ENCODE results near the gene CFL1. TPM values are rescaled to one million over a fixed set of nuclear protein-coding genes. Genes with fewer than 3 reads are reported as not detected.
"Not testable (repeated sequence)": the region's sequence is repeated elsewhere in the genome, so short reads cannot be mapped to it uniquely, and the experiment has no call there.

CFL1 gene
- total RNA-seq, result 100 to 1,000 TPM; 697 to 707 TPM
- long read RNA-seq, donor 1, transcript CFL1-201 (4 exons, 1,234 nt), result major isoform, 273 of 319 reads
- long read RNA-seq, donor 1, transcript CFL1-209 (3 exons, 647 nt), result minor isoform, 7 of 319 reads
- long read RNA-seq, donor 1, partial matches to known transcripts, result 2 of 319 reads
- long read RNA-seq, donor 1, other reads (novel, unspliced or antisense), result 35 of 319 reads
- long read RNA-seq, donor 2, transcript CFL1-209 (3 exons, 647 nt), result minor isoform, 24 of 1,916 reads
- long read RNA-seq, donor 2, transcript CFL1-201 (4 exons, 1,234 nt), result major isoform, 1,853 of 1,916 reads
- long read RNA-seq, donor 2, partial matches to known transcripts, result 0 of 1,916 reads
- long read RNA-seq, donor 2, other reads (novel, unspliced or antisense), result 30 of 1,916 reads

DNA sequence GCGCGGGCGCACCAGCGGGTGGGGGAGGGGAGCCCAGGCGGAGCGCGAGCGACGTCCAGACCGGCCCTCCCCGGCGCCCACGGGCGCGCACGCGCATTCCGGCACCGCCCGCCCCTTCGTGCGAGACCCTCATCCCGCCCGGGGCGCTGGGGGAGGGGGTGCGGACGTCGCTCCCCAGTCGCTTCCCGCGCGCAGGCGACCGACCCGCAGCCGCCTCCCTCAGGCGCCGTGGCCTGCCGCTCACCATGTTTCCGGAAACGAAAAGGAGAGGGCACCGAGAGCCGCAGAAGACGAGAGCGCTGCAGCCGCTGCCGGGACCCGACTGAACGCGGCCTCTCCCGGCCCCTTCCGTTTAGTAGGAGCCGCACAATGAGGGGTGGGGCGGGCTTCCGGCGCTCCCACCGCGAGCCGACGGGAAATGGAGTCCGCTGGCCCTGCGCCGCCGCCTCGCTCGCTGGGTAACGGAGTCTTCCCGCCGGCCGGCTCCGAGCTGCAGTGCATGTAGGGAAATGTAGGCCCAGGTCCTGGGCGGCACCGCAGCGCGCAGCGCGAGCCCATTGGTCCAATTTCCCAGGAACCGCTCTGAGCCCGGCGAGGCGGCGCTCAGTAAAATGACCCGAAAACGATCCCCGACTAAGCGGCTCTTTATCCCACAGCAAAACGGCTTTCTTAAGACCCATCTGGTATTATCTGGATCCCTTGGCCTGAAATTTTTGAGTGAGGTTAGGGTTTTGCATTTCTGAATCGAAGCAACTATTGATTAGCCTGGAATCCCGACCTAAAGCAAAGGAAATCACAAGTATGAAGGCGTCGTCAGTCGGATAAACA, at the start of gene CFL1:
Gene CFL1 (minus strand): TSS at position 328 of the 828 bp plus-strand sequence. CDS start 81 bp downstream, at position 247.
- peak; percentile 100 for DNase-seq (ENCODE audit: low spot score)
- intact Hi-C loops (cut with DNase I), result no loop called here

DNA sequence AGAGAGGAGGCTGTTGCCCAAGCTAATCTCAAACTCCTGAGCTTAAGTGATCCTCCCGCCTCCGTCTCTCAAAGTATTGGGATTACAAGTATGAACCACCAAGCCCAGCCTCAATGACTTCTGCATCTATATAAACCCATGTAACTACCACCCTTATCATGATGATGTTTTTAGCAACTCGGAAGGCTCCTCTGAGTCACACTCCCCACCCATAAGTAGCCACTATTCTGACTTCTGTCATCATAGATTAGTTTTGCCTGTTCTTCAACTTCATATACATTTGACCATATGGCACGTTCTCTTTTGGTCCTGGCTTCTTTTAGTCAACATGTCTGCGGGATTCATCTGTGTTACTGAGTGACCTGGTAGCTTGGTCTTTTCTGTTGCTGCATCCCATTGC, 48.6 kb upstream of the CFL1 start:
- intact Hi-C loops (cut with DNase I), result no loop called here

DNA sequence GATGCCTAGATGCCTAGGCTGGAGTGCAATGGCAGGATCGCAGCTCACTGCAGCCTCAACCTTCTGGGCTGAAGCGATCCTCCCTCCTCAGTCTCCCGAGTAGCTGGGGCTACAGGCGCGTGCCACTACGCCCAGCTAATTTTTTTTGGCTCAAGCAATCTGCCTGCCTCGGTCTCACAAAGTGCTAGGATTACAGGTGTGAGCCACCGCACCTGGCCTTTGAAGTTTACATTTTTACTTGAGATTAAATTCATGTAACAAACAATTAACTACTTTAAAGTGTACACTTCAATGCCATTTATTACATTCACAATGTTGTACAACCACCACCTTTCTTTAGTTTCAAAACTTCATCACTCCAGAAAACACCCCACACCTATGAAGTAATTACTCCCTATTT, 45.7 kb upstream of the CFL1 start:
- DNase-seq (ENCODE audit: low spot score), result no peak
- intact Hi-C loops (cut with DNase I), result no loop called here

More for the DNA sequence above, 48.6 kb upstream of the CFL1 start:
- DNase-seq (ENCODE audit: low spot score), result no peak

DNA sequence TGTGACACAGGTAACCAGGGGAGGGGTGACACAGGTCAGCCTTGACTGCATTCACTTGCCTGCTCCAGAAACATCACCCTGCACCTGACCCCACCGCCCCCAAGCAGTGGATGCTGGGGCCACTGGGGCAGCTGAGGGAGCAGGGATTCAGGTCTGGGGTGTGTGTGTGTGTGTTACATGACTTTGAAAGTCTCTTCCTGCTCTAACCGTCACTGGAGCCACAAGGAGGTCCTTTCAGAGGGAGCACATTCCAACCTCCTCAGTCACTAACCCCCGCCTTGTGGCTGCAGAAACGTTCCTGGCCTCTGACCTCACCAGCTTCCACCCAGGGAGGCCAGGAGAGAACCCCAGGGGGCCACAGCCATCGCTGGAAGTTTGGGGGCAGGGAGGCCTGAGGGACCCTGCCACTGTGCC, 45.1 kb upstream of the CFL1 start:
- no peak for DNase-seq (ENCODE audit: low spot score)
- intact Hi-C loops (cut with DNase I), result no loop called here

DNA sequence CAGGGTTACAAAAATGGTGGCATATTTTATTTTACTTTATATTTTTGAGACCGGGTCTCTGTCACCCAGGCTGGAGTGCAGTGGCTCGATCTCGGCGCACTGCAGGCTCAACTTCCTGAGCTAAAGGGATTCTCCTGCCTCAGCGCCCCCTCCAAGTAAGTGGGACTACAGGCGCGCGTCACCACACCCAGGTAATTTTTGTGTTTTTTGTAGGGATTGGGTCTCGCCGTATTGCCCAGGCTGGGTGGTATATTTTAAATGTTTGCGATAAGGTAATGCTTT, 42.9 kb upstream of the CFL1 start:
- intact Hi-C loops (cut with DNase I), result no loop called here
- no peak for DNase-seq (ENCODE audit: low spot score)

DNA sequence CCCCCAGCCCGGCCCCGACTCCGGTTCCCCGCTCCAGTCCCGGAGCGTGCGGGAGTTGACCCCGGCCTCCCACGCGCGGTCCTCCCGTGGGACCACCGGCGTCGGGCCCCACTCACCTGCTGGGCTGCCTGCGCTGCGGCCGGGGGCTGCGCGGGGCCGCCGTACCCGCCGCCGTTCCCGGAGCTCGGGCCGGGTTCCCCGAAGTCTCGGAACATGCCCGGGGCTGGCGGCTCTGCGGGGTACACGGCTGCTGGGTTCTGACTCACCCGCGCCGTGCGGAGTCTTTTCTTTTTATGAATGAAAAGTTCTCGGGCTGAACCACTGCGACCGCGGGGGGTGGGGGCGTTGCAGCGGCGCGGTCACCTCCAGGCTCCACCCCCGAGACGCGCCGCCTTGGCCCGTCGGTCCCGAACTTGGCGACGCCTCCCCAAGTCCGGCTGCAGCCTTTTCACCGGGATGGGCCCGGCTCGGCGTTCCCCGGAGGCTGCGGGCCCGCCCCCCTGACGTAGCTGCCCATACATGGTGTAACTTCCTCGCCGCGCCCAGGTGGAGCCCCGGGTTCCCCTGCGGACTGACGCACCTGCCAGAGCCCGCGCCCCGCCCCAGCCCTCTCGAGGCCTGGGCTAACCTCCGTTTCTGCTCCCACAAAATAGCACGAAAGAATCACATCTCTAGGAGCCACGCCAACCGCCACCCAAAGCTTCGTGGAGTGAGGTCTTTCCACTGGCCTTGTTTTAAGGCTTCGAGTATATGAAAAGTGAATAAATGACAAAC, 42.3 kb upstream of the CFL1 start, which contains the start of gene FOSL1:
Gene FOSL1 (minus strand): TSS at position 264 of the 774 bp plus-strand sequence. CDS start 49 bp downstream, at position 215.
- intact Hi-C loops (cut with DNase I), result no loop called here
- peak; percentile 97 for DNase-seq (ENCODE audit: low spot score)

DNA sequence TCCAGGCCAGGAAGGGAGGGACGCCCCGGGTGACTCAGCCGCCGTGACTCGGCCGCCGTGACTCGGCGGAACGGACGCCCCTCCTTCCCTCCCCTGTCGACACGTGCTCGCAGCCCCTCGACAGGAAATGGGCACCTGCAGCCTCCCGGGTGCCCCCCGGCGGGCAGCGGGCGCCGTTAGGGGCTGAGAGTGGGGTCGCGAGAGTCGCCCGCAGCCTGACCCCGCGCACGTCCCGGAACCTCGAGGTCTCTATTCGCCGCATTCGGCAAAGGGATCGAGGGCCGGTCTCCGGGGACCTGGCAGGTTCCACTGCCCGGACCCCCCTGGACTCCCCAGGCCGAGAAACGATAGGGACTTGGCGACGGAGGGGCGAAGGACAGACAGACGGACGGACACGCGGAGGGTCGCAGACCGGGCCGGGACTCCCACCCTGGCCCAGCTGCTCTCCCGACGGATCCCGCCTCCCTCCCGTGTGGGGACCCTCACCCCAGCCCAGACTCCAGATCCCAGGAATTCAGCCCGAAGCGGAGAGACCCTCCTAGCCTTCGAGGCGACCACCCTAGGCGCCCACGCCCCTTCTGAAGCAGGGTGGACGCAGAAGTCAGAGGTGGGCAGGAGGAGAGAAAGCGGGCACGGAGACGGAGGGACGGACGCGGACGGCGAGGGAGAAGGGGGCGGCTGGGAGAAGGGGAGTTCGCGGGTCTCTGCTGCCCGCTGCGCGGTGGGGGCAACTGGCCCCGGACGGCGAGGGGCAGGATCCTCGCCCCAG, 41.6 kb upstream of the CFL1 start:
- intact Hi-C loops (cut with DNase I), result no loop called here
- peak; percentile 95 for DNase-seq (ENCODE audit: low spot score)

DNA sequence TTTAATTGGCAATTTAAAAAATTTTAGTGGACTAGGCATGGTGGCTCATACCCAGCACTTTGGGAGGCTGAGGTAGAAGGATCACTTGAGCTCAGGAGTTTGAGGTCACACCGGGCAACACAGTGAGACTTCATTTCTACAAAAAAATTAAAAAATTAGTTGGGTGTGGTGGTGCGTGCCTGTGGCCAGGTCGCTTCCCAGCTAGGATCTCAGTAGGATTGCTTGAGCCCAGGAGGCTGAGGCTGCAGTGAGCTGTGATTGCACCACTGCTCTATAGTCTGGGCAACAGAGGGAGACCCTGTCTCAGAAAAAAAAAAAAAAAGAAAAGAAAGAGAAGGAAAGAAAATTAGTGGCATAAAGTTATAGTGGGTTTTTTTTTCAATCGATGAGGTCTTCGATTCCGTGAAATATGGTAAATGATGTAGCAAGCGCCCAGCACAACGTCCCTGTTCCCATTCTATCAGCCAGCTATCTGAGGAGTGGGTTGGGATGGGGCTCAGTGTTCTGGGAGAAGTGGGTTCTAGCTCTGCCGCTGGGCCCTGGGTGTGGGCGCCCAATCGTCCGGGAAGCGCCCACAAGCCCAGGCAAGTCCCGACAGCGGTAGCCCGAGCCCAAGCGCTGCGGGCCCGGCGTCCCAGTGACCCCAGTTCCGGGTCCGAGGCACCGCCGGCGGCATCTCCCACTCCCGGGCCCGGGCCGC, 40.8 kb upstream of the CFL1 start:
- intact Hi-C loops (cut with DNase I), result no loop called here
- no peak for DNase-seq (ENCODE audit: low spot score)

DNA sequence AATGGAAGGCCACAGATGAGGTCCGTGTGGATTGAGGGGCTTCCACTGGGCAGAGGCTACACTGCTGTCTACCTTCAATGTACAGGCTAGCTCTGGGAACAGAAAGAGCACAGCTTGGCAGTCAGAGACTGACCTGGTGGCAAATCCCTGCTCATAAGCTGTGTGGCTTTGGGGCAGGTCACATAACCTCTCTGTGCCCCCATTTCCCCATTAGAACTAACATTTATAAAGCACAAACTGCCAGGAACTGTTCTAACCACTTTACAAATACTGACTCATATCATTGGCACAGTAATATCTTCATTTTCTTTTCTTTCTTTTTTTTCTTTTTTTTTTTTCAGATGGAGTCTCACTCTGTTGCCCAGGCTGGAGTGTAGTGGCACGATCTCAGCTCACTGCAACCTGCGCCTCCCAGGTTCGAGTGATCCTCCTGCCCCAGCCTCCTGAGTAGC, 39.1 kb upstream of the CFL1 start:
- DNase-seq (ENCODE audit: low spot score), result no peak
- intact Hi-C loops (cut with DNase I), result no loop called here

DNA sequence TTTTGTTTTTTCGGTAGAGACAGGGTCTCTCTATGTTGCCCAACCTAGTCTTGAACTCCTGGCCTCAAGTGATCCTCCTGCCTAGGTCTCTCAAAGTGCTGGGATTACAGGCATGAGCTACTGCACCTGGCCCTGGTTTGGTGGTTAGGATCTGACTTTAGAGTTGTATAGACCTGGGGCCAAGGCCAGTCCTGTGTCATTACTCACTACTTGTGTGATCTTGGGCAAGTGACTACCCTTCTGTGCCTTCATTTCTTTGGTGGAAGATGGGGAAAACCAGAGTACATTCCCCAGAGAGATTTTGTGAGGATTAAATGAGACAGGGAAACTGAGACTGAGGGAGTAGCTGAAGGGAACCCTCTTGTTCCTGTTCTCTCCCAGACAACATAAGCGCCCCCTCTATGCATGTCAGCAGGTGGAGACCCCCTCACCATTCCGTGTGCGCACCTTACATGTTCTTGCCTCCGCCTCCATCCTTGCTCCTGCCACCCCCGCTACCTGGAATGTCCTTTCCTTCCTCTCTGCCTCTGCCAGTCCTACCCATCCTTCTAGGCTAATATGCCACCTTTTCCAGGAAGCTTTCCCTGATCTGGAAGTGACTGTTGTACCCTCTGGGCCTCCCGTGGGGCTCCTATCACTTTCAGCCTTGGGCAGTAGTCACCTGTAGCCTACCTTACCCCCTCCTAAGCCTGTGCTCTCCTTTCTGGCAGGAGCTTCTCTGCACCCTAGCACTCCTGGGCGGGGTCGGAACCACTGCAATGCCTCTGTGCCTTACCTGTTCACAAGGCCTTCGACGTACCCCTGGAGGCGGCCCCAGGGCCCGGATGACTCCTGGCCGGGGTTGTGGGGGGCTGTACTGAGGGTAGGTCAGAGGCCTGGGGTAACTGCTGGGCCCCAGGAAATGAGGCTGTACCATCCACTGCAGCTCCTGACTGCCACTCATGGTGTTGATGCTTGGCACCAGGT, 38.3 kb upstream of the CFL1 start:
- no peak for DNase-seq (ENCODE audit: low spot score)

DNA sequence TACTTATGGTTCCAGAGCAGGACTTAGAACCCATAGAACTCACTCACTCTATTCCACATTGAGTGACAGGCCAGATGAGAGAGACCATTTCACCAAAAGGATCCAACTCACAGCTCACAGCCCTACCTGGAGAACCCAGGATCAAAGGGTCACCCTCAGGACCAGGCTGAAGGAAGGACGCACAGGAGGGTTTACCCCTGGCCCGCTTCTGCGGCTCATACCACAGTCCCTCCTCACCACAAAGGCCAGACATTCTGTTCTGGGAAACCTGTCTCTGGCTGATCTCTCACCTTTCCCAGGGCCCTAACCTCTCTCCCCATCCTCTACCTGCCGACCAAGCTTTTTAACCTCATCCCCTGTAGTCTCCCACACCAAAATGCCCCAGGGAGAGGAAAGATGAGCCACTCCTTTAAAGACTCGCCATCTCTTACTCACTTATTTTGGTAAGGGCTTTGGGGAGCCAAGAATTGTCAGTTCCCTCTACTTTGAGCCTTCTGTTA, 37.6 kb upstream of the CFL1 start:
- DNase-seq (ENCODE audit: low spot score), result no peak
- intact Hi-C loops (cut with DNase I), result no loop called here

More for the DNA sequence above, 38.3 kb upstream of the CFL1 start:
- intact Hi-C loops (cut with DNase I), result no loop called here

DNA sequence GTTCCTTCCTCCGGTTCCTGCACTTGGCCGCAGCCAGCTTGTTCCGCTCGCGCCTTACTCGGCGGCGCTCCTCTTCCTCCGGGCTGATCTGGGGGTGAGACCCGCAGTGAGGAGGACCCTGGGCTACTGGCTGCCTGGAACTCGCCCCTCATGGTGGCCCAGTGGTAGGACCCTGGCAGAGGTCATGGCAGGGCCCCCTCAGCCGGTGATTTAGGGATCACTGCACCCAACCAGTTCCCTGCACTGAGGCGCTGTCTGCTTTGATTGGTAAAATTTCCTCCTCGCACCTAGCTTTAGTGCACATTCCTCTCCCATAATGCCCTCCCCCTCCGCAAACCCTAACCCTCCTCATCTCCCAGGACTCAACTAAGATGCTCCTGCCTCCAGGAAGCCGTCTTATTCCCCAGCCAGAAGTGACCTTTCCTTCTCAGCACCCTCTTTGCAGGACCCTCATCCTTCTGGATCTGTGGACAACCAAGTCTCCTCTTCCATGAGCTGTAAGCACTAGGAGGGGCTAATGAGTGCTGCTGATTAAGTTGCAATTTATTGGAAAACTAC, 36.1 kb upstream of the CFL1 start:
- DNase-seq (ENCODE audit: low spot score), result peak; percentile 88
- intact Hi-C loops (cut with DNase I), result no loop called here

DNA sequence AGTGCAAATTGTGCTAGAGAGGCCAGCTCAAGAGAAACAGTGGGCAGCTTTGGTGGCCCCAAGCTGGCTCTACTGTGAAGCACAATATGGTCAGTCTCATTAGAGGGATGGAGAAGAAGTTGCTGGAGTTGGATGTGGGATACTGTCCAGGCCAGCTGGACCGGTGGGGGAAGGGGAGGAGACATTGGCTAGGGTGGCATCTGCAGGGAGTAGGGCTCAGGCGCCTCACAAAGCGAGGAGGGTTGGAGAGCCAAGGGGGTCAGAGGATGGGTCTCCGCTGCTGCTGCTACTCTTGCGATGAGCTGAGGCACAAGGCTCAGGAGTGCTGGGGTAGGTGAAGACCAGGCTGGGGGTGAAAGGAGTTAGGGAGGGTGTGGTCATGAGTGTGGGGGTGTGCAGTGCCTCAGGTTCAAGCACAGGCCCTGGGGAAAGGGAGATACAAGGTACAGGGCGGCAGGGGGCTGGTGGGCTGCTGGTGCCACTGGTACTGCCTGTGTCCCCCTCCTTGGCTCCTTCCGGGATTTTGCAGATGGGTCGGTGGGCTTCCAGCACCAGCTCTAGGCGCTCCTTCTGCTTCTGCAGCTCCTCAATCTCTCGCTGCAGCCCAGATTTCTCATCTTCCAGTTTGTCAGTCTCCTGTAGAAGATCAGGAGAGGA, 34.8 kb upstream of the CFL1 start:
- DNase-seq (ENCODE audit: low spot score), result no peak
- intact Hi-C loops (cut with DNase I), result no loop called here

DNA sequence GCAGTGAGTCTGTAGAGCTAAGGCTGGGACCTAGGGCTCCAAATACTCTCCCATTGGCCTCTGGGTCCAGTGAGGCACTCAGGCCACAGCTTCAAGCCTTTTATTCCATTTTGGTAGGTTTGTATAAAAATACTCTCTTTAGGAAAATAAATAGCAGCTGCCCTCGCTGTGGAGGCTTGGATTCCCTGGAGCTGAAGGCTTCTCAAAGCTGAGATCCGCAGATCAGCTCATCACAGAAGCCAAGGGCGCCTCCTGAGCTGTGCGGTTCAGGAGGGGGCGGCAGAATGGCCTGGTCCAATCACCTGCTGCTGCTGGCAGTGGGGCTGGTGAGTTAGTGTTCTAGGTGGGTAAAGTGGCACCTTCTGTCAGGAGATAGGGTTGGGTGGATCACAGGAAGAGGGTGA, 34.2 kb upstream of the CFL1 start:
- DNase-seq (ENCODE audit: low spot score); intact Hi-C loops (cut with DNase I): not testable (repeated sequence)

DNA sequence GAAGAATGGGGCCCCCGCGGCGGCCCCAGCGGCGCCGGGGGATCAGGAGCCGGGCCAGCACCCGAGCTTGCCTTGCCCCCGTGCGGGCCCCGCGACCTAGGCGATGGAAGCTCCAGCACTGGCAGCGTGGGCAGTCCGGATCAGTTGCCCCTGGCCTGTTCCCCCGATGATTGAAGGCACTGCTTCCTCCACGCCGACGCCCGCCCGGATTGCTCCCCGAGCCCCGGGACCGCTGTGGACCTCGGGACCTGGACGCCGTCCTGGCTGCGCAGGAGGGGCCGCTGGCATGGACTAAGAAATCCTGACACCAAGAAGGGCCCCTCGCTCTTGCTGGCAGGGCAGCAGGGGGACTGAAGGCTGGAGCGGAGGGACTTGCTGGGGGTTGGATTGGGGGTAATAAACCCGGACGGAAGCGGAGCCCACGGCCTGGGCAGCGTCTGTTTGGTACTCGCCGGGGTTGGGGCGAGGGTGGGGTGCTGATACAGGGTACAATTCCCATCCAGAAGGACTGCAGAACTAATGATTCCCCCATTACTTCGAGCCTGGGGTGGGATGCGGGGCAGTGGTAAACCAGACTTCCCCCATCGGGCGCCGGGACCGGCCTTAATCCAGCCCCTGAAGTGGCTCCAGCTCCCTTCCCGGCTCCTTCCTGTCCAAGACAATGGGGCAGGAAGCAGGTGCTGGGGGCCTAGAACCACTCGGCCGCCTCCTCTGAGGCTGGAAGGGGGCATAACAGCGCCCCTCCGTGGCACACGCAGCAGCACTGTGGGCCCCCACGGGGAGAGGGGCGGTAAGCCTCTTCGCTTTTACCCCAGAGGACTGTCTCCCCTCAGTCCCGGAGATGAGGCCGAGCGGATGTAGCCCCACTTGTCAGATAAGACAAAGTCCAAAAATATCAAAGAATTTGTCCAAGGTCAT, 33.5 kb upstream of the CFL1 start:
- DNase-seq (ENCODE audit: low spot score), result no peak
- intact Hi-C loops (cut with DNase I), result no loop called here

Measured in posterior vena cava (tissue), 2 donors.